ENCODE results near the gene RNF223.

RNF223 gene

DNA sequence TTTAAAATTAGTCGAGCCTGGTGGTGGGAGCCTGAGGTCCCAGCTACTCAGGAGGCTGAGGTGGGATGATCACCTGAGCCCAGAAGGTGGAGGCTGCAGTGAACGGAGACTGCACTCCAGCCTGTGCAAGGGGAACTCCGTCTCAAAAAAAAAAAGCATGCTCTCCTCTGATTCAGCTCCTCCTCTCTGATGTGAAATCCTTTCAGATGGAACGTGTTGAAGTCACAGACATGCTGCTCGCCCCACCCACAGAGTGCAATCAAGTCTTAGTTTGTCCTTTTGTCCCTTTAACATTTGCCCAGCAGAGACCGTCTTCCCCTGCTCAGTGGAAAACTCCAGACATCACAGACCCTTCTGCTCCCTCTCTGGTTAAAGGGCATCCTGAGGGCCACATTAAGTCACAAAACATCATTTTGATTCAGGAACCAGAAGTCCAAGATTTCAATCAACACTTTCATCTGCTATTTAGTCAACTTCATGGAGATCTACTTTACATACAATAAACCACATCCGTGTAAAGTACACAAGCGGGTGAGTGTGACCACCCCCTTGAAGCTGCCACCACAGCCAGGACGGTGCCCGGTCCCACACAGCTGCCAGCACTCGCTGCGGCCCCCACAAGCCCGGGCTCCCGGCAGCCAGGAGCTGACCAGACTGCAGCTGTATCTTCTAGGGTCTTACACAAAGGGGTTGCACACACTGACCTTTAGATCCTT is 18.9 kb upstream of the RNF223 start:
- no peak overlapping the region for H3K4me3 ChIP-seq (ENCODE audit: low read depth, low read length)
- TF ChIP-seq, protein P1, sequence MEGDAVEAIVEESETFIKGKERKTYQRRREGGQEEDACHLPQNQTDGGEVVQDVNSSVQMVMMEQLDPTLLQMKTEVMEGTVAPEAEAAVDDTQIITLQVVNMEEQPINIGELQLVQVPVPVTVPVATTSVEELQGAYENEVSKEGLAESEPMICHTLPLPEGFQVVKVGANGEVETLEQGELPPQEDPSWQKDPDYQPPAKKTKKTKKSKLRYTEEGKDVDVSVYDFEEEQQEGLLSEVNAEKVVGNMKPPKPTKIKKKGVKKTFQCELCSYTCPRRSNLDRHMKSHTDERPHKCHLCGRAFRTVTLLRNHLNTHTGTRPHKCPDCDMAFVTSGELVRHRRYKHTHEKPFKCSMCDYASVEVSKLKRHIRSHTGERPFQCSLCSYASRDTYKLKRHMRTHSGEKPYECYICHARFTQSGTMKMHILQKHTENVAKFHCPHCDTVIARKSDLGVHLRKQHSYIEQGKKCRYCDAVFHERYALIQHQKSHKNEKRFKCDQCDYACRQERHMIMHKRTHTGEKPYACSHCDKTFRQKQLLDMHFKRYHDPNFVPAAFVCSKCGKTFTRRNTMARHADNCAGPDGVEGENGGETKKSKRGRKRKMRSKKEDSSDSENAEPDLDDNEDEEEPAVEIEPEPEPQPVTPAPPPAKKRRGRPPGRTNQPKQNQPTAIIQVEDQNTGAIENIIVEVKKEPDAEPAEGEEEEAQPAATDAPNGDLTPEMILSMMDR (IDR thresholded peaks at IDR 0.05; ENCODE audit: insufficient read depth, low read length, missing control alignments): no peak
- DNase-seq (ENCODE audit: low read depth, low spot score): no peak
- ChIA-PET CTCF (interaction anchor here (1.2 kb wide), 1 partner anchor 110 kb away, joined by 3 read pairs; no protein-coding TSS in a partner anchor), POLR2A (no interaction called here)

DNA sequence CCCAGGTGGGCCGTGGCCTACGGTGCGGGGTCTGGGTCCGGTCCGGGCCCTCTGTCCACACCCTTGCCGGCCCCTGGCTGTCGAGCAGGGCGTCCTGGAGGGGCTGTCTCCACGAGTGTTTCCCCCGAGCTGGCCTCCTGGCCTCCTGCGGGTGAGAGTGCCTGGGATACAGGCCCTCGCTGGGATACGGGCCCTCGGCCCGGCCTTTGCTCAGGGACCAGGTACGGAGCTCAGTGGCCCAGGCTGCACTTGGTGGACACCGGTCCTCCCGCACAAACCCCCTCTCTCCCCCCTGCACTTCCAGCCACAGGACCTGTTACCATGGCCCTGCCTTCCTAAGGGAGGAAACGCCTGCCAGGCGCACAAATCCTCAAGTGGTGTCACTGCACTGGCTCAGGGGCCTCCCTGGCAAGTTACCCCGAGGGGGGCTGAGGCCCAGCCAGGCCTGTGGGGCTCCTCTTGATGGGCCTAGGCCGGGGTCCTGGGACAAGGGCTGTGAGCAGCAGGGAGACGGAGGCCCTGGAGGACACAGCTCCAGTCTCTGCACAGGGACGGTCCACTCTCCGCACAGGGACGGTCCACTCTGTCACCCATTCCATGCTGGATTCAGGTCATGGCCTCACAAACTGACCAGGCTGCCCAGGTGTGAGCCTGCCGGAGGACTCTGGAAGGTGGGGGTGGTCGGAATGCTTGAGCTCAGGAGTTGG is 18.2 kb upstream of the RNF223 start:
- TF ChIP-seq, protein P1 (IDR thresholded peaks at IDR 0.05; ENCODE audit: insufficient read depth, low read length, missing control alignments): no peak
- no peak for DNase-seq (ENCODE audit: low read depth, low spot score)
- ChIA-PET POLR2A (no interaction called here), CTCF (interaction anchor here (1.2 kb wide), 1 partner anchor 109 kb away, joined by 3 read pairs; no protein-coding TSS in a partner anchor)
- H3K4me3 ChIP-seq (ENCODE audit: low read depth, low read length): no peak overlapping the region

DNA sequence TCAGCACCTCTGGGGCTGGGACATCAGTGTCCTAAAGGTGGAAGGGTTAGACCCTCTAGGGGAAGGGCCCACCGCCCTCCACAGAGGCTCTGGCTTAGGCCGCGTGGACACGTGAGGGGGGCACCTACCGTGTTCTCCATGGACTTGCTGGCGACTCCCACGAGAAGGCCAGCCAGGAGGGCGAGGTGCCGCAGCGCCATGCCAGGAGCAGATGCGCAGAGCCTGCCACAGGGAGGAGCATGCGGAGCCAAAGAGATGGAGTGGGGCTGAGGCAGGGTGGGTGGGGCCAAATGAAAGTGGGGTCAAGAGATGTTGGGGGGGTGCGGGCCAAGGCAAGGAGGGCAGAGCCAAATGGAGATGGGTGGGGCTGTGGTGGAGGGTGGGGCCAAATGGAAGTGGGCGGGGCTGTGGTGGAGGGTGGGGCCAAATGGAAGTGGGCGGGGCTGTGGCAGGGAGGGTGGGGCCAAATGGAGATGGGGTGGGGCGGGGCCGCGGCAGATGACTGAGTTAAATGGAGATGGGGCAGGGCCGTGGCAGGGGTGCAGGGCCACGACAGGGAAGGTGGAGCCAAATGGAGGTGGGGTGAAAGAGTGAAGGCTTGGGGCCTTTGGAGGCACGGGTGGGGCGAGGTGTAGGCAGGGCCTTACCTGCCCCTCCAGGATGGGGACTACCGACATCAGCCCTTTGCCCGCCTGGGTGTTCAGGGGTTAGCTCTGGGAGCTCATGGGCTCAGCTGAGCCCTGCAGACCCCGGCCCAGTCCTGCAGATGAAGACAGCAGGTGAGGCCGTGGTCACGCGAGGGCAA is 17.4 kb upstream of the RNF223 start:
- ChIA-PET CTCF (no interaction called here), POLR2A (no interaction called here)
- no peak for DNase-seq (ENCODE audit: low read depth, low spot score)
- TF ChIP-seq, protein P1 (IDR thresholded peaks at IDR 0.05; ENCODE audit: insufficient read depth, low read length, missing control alignments): no peak
- no peak overlapping the region for H3K4me3 ChIP-seq (ENCODE audit: low read depth, low read length)

DNA sequence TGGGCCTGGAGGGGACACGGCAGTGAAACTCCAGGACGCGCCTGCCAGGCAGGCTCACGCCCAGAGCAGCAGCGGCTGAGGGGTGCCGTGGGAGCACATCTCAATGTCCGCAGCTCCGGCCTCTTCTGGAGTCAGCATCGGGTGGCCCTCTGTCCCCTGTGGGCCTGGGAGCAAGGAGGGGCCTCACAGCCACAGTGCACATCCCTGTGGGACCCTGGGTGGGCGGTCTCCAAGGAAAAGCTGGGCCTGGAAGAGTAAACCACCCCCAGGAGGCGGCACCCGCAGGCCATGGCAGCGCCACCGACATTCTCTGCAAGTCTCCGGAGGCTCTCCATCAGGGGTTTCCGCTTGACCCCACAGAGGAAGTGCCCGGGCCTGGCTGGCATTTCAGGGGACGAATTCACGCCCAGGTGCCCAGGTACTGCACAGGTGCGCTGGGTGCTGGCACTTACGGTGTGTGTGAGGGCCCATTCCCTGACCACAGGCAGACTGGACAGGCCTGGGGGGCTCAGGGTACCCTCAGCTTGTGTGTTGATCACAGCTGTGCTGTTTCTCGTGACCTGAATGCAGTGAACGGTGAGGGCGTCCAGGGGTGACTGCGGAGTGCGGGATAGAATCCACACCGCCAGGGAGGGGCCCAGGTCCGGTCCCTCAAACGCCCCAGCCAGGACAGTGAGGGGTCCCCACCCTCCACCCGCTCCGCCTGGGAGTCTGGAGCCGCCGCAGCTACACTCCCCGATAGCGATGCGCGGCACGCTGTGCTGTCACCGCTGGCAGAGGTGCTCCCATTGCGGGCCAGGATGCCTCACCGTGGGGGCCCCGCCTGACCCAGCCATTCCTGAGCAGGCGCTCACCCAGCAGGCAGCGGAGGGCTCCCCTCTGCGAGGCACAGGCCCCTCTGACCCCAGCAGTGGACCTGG is 16.6 kb upstream of the RNF223 start:
- ChIA-PET POLR2A (no interaction called here), CTCF (no interaction called here)
- TF ChIP-seq, protein P1 (IDR thresholded peaks at IDR 0.05; ENCODE audit: insufficient read depth, low read length, missing control alignments): no peak
- no peak for DNase-seq (ENCODE audit: low read depth, low spot score)
- no peak overlapping the region for H3K4me3 ChIP-seq (ENCODE audit: low read depth, low read length)

DNA sequence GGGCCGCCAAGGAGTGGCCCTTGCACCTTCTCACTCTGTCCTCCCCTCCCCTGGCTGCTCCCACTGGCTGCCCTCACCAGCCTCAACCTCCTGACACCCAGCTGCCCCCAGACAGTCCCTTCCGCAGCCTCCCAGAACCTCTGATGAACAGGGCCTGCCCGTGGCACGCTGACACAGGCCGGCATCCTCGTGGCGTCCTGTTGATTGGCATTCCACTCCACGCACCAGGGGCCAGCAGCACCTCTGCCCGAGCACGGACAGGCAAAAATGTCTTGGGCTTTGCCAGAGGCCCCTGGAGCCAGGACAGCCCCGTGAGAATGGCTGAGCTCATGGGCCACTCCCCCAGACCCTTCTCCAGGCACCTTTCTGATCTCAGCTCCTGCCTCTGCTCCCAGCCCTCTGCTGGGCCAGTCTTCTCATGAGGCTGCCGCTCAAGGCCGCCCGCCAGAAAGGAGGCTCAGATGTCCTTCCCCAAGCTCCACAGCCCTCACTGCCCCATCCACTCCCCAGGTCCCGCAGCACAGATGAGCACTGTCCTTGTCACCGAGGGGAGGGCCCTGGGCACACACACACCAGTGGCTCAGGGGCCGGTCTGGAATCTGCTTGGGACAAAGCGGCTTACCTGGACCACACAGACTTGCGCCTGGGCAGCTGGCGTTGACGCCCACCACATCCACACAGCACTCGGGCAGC is 15.8 kb upstream of the RNF223 start:
- no peak for DNase-seq (ENCODE audit: low read depth, low spot score)
- TF ChIP-seq, protein P1 (IDR thresholded peaks at IDR 0.05; ENCODE audit: insufficient read depth, low read length, missing control alignments): no peak
- no peak overlapping the region for H3K4me3 ChIP-seq (ENCODE audit: low read depth, low read length)
- CTCF ChIA-PET: no interaction called here
- POLR2A ChIA-PET: no interaction called here
